Measurements from ENCODE around the gene SFXN1. TPM values are rescaled to one million over a fixed set of nuclear protein-coding genes. Genes with fewer than 3 reads are reported as not detected.

Gene SFXN1
- total RNA-seq, 4 donors from 2014 or later = 18.0 to 26.1 (median 21.2) TPM

GRCh38 chr5:175484322-175484721 is 6.0 kb downstream of the SFXN1 start:
- H3K9me3 ChIP-seq = no peaks in the 10 kb centered on the region
- peaks cover 0 to 36% of the 10 kb centered on the region in 2 donors for H3K36me3 ChIP-seq
- peaks cover 0 to 15% (median 7%) of the 10 kb centered on the region in 3 donors for H3K4me1 ChIP-seq
- no peak overlapping the region for H3K4me3 ChIP-seq
- no peak overlapping the region for H3K27ac ChIP-seq
- WGBS, 2 donors (ENCODE audit: low coverage in 1 of 2) = 99% methylated on average over 10 of the region's 26 CpGs; no CpG with 5 or more reads in 1 of the 2 donors
- ATAC-seq = no peak
- TF ChIP-seq CTCF (IDR thresholded peaks at IDR 0.05) (no peak), EP300 (IDR thresholded peaks at IDR 0.05) (no peak), POLR2AphosphoS5 (IDR thresholded peaks at IDR 0.05) (no peak), POLR2A (IDR thresholded peaks at IDR 0.05) (no peak)
- H3K27me3 ChIP-seq = no peaks in the 10 kb centered on the region

GRCh38 chr5:175484829-175485228 is 6.5 kb downstream of the SFXN1 start:
- WGBS, 2 donors (ENCODE audit: low coverage in 1 of 2) = 87 to 95% methylated on average over 2 to 4 of the region's 4 CpGs
- H3K9me3 ChIP-seq = no peaks in the 10 kb centered on the region
- ATAC-seq = no peak
- H3K27ac ChIP-seq = no peak overlapping the region
- H3K4me1 ChIP-seq = peaks cover 0 to 10% (median 2%) of the 10 kb centered on the region in 3 donors
- no peaks in the 10 kb centered on the region for H3K27me3 ChIP-seq
- peaks cover 0 to 39% of the 10 kb centered on the region in 2 donors for H3K36me3 ChIP-seq
- no peak for TF ChIP-seq CTCF (IDR thresholded peaks at IDR 0.05)
- no peak for TF ChIP-seq POLR2AphosphoS5 (IDR thresholded peaks at IDR 0.05)
- no peak for TF ChIP-seq EP300 (IDR thresholded peaks at IDR 0.05)
- TF ChIP-seq POLR2A (IDR thresholded peaks at IDR 0.05) = no peak
- H3K4me3 ChIP-seq = no peak overlapping the region

- peaks cover 0 to 39% of the 10 kb centered on the region in 2 donors for H3K36me3 ChIP-seq
- no peak for ATAC-seq
- H3K27me3 ChIP-seq = no peaks in the 10 kb centered on the region
- H3K9me3 ChIP-seq = no peaks in the 10 kb centered on the region
- TF ChIP-seq POLR2A (IDR thresholded peaks at IDR 0.05) (no peak), POLR2AphosphoS5 (IDR thresholded peaks at IDR 0.05) (no peak), EP300 (IDR thresholded peaks at IDR 0.05) (no peak), CTCF (IDR thresholded peaks at IDR 0.05) (no peak)
- 90 to 100% methylated on average over 3 of the region's 6 CpGs for WGBS, 2 donors (ENCODE audit: low coverage in 1 of 2)
- H3K4me3 ChIP-seq = no peak overlapping the region
- no peak overlapping the region for H3K27ac ChIP-seq
- H3K4me1 ChIP-seq = peaks cover 0 to 6% (median 0%) of the 10 kb centered on the region in 3 donors
These were observed 7.3 kb downstream of the SFXN1 start for GRCh38 chr5:175485631-175486030.

GRCh38 chr5:175487514-175488222 is 9.3 kb downstream of the SFXN1 start:
- peaks cover 0 to 53% of the 10 kb centered on the region in 2 donors for H3K36me3 ChIP-seq
- 80 to 90% methylated on average over 5 to 11 of the region's 11 CpGs for WGBS, 2 donors (ENCODE audit: low coverage in 1 of 2)
- H3K27ac ChIP-seq = no peak overlapping the region
- no peak for ATAC-seq
- H3K4me1 ChIP-seq = peaks cover 0 to 4% (median 0%) of the 10 kb centered on the region in 3 donors
- no peak for TF ChIP-seq POLR2AphosphoS5 (IDR thresholded peaks at IDR 0.05)
- TF ChIP-seq POLR2A (IDR thresholded peaks at IDR 0.05) = no peak
- no peak for TF ChIP-seq CTCF (IDR thresholded peaks at IDR 0.05)
- no peak for TF ChIP-seq EP300 (IDR thresholded peaks at IDR 0.05)
- H3K27me3 ChIP-seq = no peaks in the 10 kb centered on the region
- no peak overlapping the region for H3K4me3 ChIP-seq
- H3K9me3 ChIP-seq = no peaks in the 10 kb centered on the region
